ENCODE measurements around the gene KRTCAP3. TPM values are rescaled to one million over a fixed set of nuclear protein-coding genes. Genes with fewer than 3 reads are reported as not detected.

Gene KRTCAP3
- total and polyA plus RNA-seq, 11 donors, result 0.50 to 1.7 (median 0.63) TPM; not detected in 7

- DNase-seq, result no peak
- Histone ChIP-seq H3K4me3 (no peak overlapping the region), H3K9me3 (no peaks in the 10 kb centered on the region), H3K4me1 (peaks cover 0 to 4% (median 0%) of the 10 kb centered on the region in 12 donors), H3K27ac (no peak overlapping the region), H3K27me3 (no peaks in the 10 kb centered on the region), H3K36me3 (peaks cover 0 to 8% (median 0%) of the 10 kb centered on the region in 9 donors)
- WGBS, 4 donors, result 88 to 100% (median 97%) methylated on average over 2 of the region's 2 CpGs
- TF ChIP-seq CTCF (IDR thresholded peaks at IDR 0.05), result no peak
- no peak for TF ChIP-seq POLR2A (IDR thresholded peaks at IDR 0.05)
- ATAC-seq, result no peak
- intact Hi-C loops (cut with DNase I), result no loop called here
These were observed 41.6 kb upstream of the KRTCAP3 start for GRCh38 chr2:27400348-27401135.

- DNase-seq (no peak), ATAC-seq (no peak)
- peaks cover 0 to 33% (median 20%) of the 10 kb centered on the region in 12 donors for H3K4me1 ChIP-seq
- no peak for TF ChIP-seq POLR2A (IDR thresholded peaks at IDR 0.05)
- TF ChIP-seq CTCF (IDR thresholded peaks at IDR 0.05), result peak; percentile 22 to 56 (median 41)
- H3K27me3 ChIP-seq, result no peaks in the 10 kb centered on the region
- H3K27ac ChIP-seq, result peak overlapping the region in 4 of 12 donors; percentile 91 to 96 (median 92)
- intact Hi-C loops (cut with DNase I), result loop anchor here in 6 of 10 donors (2.0 kb wide), 2 partner anchors 21 to 51 kb away; partner anchors contain the start of genes NRBP1 (in 5 of the 6) and GTF3C2 (in 1 of the 6)
- peak overlapping the region in 10 of 12 donors; percentile 69 to 100 (median 98) for H3K4me3 ChIP-seq
- WGBS, 4 donors, result 50 to 54% (median 54%) methylated on average over 16 of the region's 16 CpGs
- peaks cover 0 to 16% (median 5%) of the 10 kb centered on the region in 9 donors for H3K36me3 ChIP-seq
- H3K9me3 ChIP-seq, result no peaks in the 10 kb centered on the region
These were observed 34.2 kb upstream of the KRTCAP3 start for GRCh38 chr2:27407798-27408491.

- intact Hi-C loops (cut with DNase I), result loop anchor here in 7 of 10 donors (1.0 to 2.0 kb wide), 3 partner anchors 20 to 52 kb away; partner anchors contain the start of genes NRBP1 (in 7 of the 7) and GTF3C2 (in 1 of the 7)
- TF ChIP-seq CTCF (IDR thresholded peaks at IDR 0.05), result no peak
- no peak for TF ChIP-seq POLR2A (IDR thresholded peaks at IDR 0.05)
- Histone ChIP-seq H3K9me3 (no peaks in the 10 kb centered on the region), H3K4me3 (peak overlapping the region; percentile 69 to 100 (median 98)), H3K27me3 (no peaks in the 10 kb centered on the region), H3K4me1 (peaks cover 0 to 33% (median 20%) of the 10 kb centered on the region in 12 donors), H3K36me3 (peaks cover 0 to 16% (median 5%) of the 10 kb centered on the region in 9 donors), H3K27ac (peak overlapping the region; percentile 11 to 96 (median 90))
- 0 to 1% (median 1%) methylated on average over 19 to 33 of the region's 33 CpGs for WGBS, 4 donors
- ATAC-seq (peak in 2 of 4 donors; percentile 46 to 58), DNase-seq (peak in 3 of 5 donors; percentile 29 to 62 (median 43))
These were observed 33.4 kb upstream of the KRTCAP3 start for GRCh38 chr2:27408601-27409320.

All from heart left ventricle (tissue), 16 donors.